Heart left ventricle (tissue), 13 donors: ENCODE data around the gene ZNF701.

ENCODE experiments used
- CTCF ChIP-seq, 12 donors: fragments of 200-600 bp; sonication (generic) in 4 of 12; IDR thresholded peaks; one replicate each; pipeline versions ENCODE4 v1.5.0 to v1.8.0; 2018 to 2022; ENCODE audit warnings: antibody characterized with exemption in 12 of 12, mild to moderate bottlenecking in 5 of 12
- POLR2A ChIP-seq, 2 donors: fragments of 450-650 bp; IDR thresholded peaks; one replicate each; pipeline ENCODE4 v1.6.1; 2017; ENCODE audit warnings: antibody characterized with exemption in 2 of 2, mild to moderate bottlenecking in 2 of 2, moderate library complexity in 2 of 2
- donor health status: ischemic (EF 13 %, LVEDD 7.1; RV severe dilation, severe dysfunction).
- donor health status: DM: no; HTN: yes; CAD: no.
- donor health status: DM: no; HTN: no; CAD: no.
- donor health status: ischemic (EF 25% LVEDD 6.9; RV normal size, moderate dysfunction).
- donor health status: ischemic (EF 25% LVEDD 5.7; RV mildly dilated, moderate dysfunction).
- donor health status: ischemic (EF 35%, LVEDD 5.7; RV mildly dilated, moderate dysfunction).
- donor health status: nonischemic (EF 11% LVEDD 7.7; RV severe dilation, severe dysfunction).
- donor health status: DM: yes; HTN: yes; CAD: no.
- donor health status: PGD.
- donor health status: ischemic (EF 29% LVEDD 5.4; RV normal size, mild dysfunction).
- donor health status: nonischemic (EF 23%, LVEDD 6.1; RV moderate dilation, normal function).

- TF ChIP-seq CTCF (IDR thresholded peaks at IDR 0.05) = no peak
- no peak for TF ChIP-seq POLR2A (IDR thresholded peaks at IDR 0.05)
Measured at GRCh38 chr19:52622261-52622660, 52.2 kb downstream of the ZNF701 start.
